HG03439 (cell line): ENCODE measurements around the gene TEX38.
"Not testable (repeated sequence)": the region's sequence is repeated elsewhere in the genome, so short reads cannot be mapped to it uniquely, and the experiment has no call there.

Experiments
- ATAC-seq: cut with Tn5 transposase; IDR thresholded peaks from one replicate; pipeline ENCODE4 v1.9.1; 2021; ENCODE audit warnings: mild to moderate bottlenecking, moderate library complexity; ENCODE audit not compliant: unreplicated experiment

The TEX38 gene

DNA sequence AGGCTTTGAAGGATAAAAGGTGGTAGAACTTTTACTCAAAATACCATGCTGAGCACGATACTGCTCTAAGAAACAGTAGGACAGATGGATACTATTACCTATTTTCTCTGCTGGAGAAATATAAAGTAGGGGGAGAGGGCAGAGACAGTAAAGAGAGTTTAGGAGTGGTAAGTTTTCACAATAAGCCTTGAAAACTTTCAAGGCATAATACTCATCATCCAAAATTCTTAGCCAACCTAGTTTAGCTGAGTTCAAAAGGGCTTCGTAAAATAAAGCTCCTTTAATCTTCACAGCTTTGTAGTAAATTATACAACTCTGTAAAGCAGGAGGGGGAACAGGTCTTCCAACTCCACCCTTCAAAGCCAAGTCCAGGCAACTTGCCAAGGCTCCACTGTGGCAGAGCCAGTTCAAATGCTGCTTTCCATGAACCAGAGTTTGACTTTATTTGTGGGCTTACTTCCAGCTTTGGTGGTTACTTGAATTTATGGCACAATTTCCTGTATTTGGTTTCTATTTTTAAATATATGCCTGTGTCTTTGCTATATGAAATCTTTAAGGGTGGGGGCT, 15.5 kb downstream of the TEX38 start:
- ATAC-seq = no peak

DNA sequence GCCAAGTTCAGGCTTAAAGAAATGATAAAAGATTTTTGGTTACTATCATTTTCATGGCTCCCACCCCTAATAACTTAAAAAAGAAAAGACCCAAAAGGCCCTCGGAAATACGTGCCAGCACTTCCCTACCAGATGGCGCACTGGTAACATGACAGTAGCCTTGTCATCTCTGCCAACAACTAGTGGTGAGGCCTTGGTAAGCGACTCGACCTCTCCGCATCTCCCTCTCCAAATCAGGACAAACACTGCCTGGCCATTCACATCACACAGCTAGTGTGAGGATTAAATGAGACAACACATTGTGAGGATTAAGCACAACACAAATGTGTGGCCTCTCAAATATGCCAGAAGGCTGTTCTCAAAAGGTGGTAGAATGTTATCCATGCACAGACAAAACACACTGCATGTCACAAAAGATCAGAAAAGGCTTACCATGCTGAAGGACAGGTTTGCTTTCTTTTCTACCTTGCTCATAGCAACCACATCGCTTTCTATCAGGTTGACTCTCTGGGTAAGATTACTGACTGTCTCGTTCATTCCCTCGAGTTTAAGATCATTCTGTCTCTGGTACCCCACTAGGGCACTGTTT, 16.4 kb downstream of the TEX38 start:
- no peak for ATAC-seq

DNA sequence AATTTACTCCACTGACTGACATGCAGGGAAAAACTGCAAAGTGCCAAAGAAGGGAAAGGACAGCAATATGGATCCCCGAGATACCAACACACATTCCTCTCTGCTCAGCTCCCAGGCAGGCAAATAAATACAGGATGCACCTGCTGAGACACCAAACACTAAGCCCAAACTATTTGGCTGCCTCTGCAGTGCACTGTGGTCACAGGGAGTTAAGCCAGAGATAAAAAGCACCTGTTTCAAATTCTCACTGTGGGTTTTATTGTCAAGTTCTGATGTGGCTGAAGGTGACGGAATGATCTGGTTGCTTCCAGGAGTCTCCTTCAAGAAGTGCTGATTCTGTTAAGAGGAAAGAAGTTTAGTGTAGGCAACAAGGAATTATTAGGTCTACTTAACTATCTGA, 17.7 kb downstream of the TEX38 start:
- no peak for ATAC-seq

DNA sequence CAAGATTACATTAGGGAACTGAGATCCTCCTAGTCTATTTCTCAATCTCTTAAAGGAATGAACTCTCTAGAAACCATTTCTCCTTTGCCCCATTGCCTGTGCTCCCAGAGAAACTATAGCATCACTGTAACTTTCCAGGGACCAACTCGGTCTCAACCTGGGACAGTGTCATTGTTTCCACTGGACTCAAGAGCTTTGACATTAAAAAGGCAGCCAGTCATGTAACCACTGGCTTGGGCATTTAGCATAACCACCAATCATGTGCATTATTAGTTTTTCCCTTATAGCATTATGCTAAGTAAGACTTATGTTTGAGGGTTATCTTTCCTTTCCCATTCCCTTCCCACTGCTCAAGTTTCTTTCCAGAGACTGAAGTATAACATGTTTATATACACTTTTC, 18.2 kb downstream of the TEX38 start:
- ATAC-seq = no peak

DNA sequence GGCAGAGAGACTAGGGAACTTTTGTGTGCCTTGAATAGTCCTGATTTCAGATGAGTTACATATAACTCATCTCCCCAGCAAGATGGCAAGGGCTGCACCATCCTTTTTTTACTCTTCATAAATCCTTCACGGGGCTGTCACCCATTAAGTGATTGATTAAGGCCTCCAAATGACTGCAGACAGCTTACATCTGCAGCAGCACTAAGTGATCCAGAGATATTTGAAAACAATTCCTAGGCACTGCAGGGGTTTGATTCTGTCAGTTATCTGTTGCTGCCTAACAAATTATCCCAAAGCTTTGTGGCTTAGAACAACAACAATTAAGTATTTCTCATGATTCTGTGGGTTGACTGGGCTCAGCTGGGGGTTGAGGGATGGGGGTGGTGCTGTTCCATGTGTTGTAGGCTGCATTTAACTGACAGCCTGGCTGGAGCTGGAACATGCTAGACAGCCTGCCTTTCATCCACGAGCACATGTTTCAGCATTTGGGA, 19.3 kb downstream of the TEX38 start:
- no peak for ATAC-seq

DNA sequence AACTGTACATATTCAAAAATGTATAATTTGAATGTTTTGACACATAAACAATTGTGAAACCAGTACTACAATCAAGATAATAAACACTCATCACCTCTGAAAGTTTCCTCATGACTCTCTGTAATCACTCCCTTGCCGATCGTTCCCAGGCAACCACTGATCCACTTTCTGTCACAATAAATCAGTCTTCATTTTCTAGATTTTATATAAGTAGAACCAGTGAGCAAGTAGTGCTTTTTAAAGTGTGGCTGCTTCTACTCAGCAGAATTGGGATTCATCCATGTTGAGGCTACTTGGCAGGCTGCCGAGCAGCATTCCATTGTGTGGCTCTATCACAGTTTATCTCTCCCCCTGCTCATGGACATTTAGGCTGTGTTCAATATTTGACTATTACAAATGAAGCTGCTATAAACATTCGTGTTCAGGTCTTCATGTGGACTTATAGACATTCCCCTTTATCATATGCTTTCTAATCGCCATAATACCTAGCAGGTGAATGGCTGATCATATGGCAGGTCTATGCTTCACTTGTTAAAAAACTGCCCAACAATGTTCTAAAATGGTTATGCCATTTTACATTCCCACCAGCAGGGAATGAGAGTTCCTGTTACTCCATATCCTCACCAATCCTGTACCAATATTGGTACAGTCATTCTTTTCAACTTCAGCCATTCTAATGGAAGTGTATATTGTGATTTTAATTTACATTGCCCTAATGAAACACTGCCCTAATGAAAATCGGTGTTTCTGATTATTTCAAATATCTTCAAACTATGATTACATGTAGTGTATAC, 20.5 kb downstream of the TEX38 start:
- ATAC-seq = no peak

DNA sequence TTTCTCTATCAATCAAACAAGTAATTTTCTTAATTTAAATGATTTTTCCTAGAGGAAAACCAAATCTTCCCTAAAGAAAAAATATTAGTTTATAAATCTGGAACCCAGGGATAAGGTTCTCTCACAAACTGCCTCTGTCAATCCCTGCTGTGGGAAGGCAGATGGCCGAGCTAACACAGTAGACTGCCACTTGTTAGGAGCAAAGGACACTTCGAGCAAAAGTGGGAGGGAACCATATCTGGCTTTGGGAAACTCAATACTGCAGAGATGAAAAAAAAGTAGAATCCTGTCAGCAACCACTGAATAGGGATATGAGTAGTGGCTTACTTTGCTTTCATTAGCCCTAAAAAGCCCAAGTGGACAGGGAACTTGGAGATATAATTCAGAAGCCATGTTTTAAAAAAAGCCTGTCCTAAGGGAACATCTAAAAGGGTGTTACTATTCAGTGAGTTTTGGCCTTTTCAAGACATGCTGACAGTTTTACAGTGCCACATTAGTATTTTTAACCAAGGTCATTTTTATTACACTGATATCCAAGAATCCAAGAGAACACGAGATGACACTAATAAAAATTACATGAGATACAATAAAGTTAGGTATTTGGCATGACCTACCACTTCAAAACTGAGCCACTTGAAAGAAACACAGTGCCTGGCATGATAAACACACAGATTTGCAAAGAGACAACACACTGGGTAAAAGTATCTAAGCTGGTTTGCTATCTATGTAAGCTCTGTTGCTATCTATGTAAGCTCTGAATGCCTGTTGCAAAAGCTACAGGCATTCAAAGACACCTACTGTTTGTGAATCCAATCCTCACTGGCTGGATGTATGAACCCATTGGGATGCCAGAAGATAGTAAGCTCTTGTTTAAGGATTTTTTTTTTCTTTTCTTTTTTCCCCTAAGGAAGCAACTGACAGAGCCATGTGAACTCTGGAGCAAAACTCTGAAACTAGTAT, 21.4 kb downstream of the TEX38 start:
- no peak for ATAC-seq

DNA sequence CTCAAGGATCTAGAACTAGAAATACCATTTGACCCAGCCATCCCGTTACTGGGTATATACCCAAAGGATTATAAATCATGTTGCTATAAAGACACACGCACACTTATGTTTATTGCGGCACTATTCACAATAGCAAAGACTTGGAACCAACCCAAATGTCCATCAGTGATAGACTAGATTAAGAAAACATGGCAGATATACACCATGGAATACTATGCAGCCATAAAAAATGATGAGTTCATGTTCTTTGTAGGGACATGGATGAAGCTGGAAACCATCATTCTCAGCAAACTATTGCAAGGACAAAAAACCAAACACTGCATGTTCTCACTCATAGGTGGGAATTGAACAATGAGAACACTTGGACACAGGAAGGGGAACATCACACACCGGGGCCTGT, 23.0 kb downstream of the TEX38 start:
- ATAC-seq = not testable (repeated sequence)

DNA sequence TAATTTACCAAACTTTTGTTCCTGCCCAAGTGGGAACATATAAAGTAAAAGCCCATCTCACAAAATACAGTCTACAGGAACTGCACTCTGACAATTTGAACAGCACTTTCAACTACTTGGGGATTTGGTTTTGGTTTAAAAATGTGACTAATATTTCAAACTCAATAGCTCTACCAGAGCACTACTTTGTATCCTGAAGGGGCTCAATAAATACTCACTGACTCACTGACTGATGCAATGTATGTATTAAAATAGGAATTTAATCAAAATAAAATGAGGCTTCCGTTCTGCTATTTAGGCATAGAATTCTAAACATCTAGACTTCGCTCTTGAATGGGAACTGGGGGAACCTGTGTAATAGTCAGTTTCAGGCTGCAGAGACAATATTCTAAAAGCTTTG, 25.4 kb downstream of the TEX38 start:
- no peak for ATAC-seq

DNA sequence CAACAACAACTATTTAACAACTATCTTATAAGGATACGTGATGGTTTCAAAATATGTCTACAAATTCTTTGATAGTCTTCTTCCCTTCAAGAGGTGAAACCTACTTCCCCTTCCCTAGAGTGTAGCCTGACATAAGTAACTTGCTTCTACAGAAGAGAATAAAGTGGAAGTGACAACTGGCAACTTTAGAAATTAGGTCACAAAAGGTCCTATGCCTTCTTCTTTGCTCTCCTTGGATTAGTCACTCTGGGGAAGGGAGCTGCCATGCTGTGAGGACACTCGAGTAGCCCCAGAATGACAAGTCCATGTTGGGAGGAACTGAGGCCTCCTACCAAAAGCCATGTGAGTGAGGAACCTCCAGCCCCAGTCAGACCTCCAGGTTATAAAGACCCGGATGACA, 28.0 kb downstream of the TEX38 start:
- ATAC-seq = no peak

DNA sequence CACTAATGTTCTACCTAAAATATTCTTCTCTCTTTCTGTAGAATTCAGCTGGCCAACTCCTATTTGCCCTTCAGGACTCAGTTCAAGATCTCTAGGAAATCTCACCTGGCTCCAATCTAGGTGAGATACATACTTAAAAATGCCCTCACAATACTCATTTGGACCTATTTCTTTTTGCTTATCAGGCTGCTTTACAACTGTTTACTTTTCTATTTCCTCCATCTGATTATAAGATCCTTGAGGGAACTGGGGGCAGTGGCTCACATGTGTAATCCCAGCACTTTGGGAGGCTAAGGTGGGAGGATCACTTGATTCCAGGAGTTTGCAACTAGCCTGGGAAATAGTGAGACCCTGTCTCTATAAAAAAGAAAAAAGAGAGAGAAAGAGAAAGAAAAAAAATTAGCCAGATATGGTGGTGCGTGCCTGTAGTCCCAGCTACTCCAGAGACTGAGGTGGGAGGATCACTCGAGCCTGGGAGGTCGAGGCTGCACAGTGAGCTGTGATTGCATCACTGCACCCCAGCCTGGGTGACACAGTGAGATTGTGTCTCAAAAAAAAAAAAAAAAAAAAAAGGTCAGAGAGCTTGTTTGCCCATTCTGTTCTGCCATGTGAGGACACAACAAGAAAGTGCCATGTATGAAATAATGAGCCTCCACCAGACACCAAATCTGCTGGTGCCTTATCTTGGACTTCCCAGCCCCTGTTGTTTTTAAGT, 32.4 kb downstream of the TEX38 start:
- ATAC-seq = no peak

DNA sequence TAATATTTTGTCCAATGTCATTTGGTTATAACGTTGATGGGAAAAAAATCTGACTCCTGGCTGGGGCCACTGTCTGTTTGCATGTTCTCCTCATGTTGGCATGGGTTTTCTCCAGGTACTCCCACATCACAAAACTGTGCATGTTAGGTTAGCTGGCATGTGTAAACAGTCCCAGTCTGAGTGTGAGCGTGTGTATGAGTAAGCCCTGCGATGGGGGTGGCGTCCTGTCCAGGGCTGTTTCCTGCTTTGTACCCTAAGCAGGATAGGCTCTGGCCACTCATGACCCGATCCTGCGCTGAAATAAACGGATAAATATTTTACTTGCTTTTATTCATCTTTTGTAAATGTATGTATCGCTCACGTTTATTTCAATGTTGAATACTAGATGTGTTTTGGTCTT, 33.8 kb downstream of the TEX38 start:
- ATAC-seq = no peak

DNA sequence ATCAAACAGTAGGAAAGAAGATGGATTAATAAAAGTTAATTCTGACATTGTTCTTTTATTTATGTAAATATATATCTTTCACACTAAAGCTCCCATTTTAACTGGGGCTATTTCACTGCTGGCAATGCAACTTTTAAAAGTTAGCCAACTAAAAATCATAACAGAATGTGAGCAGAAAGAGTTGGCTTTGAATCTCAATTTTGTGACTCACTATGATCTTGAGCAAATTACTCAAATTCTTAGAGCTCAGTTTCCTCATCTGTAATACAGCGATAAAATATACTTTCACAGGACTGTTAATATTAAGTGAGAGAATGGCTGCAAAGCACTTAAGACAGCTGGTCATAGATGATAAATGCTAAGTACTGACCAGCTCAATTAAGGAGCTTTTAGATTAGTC, 36.5 kb downstream of the TEX38 start:
- no peak for ATAC-seq

DNA sequence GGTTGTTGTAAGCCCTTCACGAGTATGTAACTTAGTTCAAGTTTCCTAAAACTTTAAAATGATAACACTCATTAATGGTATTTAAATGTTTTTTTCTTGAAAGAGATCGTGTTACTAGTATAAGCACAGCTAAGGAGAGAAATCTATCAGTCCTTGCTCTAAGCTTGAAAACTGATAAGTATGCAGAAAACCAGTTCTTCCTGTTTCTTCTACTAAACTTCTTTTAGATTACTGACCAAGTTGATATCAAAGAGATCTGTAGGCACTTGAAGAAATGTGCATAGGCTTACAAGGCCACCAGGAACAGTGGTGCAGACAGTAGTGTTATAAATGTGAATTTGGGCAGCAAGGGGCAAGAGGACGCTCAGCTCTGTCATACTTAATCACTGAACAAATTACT, 43.3 kb downstream of the TEX38 start:
- no peak for ATAC-seq

DNA sequence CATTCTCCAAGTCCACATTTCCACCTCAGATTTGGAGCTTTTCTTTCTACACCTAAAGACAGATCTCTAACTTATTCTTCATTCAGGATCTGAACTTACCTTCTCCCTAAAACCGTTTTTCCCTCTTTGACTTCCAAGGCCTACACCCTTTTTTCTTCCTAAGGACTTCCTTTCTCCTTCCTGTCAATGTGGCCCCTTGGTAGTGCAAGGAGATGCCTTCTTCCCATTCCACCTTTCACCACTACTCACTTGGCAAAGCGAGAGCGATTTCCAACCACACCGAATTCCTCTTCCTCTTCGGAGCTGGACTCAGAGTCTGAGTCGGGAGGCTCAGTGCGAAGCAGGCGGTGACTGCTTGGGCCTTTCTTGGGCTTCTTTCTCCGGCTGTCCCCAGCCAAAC, 46.0 kb downstream of the TEX38 start:
- ATAC-seq = no peak

DNA sequence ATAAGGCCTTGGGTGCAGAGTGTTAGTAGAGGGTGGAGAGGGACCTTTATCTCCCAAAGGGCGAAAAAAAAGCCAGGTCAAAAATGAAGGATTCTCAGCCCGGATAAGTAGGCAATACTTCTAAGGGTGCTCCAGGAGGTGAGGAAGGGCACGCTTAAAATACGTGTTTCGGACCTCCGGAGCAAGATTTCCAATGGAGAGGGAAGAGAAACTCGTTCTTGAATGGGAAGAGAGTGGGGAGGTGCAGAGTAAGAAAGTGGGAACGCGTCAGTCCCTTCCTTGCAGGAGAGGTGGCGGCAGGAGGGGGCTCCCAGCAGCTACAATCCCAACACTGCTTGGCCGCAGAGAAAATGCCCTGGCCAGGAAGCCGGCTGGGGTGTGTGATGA, 46.7 kb downstream of the TEX38 start:
- ATAC-seq = no peak

DNA sequence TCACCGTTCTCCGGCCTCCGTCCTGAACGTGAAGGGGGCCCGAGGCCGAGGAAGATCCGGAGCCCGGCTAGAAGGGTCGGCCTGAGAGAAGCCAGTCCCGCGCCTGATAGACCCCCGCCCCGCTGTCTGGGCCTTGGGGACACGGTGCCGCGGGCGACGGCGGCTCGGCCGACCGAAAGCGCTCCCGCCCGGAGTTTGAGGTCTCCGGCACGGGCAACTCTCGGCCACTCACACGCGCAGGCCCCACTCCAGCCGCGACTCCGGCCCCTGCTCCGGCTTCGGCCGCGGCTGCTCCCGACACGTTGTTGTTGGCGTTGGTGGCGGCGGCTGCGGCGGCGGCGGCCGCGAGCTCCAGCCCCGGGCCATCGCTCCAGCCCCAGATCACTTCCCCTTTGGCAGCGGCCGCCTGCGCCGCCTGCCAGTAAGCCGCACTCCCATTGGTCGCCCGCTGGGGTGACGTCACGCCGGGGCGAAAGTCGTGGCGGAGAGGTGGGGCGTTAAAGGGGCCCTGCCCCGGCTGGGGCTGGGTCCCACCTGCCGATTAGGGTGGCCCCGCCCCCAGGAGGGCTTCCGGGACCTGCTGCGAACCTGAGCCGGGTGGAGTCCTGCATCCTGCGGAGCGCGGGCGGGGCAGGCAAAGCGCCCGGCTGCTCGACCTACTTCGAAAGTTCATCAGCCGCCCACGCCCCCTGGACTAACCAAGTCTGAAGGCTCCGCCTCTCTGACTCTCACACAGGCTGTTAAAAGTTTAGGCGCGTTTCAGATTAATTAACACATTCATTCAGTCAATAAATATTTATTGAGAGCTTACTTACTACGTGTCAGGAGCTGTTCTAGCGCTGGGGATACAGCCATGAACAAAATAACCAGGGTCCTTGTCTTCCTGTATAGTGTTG, 47.3 kb downstream of the TEX38 start, which contains the start of gene EFCAB14:
TSS of gene EFCAB14 (minus strand) at position 388 of the 896 bp plus-strand sequence. CDS start 1,027 bp downstream, outside the sequence.
- peak; percentile 98 for ATAC-seq

DNA sequence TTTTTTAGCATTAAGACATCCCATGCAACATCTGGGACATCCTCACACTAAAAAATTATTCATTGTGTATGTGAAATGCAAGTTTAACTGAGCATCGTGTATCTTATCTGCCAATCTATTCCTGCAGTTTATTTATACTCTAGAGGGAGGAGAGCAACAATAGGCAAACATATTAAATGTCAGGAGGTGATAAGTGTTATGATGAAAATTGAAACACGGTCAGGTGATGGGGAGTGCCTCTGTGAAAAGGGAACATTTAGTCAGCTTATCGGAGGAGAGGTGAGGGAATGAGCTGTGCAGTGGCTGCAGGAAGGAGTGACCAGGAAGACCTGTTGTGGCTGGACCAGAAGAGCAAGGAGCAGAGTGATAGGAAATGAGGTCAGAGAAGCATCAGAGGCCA, 48.0 kb downstream of the TEX38 start:
- ATAC-seq = no peak

DNA sequence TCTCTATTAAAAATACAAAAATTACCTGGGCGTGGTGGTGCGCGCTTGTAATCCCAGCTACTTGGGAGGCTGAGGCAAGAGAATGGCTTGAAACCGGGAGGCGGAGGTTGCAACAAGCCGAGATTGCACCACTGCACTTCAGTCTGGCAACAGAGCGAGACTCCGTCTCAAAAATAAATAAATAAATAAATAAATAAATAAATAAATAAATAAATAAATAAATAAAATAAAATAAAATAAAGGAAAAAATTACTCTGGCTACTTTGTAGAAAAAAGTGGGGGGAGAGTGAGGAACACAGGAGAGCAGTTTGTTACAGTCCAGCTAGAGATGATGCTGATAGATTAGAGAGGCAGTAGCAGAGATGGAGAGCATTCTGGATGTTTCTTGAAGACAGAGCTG, 48.7 kb downstream of the TEX38 start:
- ATAC-seq = not testable (repeated sequence)
